Thyroid gland (tissue), 4 donors: Measurements from ENCODE around the gene SCD5. TPM values are rescaled to one million over a fixed set of nuclear protein-coding genes. Genes with fewer than 3 reads are reported as not detected.
A peak's percentile ranks its signal among the peaks of the same experiment; 100 is the strongest.

Experiments
- DNase-seq, 2 donors: peaks; one replicate each; pipeline ENCODE4 v3.0.0-alpha.2; 2019
- H3K27ac ChIP-seq, 3 donors: fragments of 200-600 bp; sonication (generic); 1 replicate in 2 of 3; 2 replicates in 1 of 3; pipeline ENCODE4 v1.5.1; 2016 to 2019; ENCODE audit warnings: mild to moderate bottlenecking in 1 of 3, moderate library complexity in 1 of 3
- H3K27me3 ChIP-seq: fragments of 200-600 bp; sonication (generic); one replicate; pipeline ENCODE4 v1.5.1; 2019
- H3K36me3 ChIP-seq, 2 donors: fragments of 200-600 bp; sonication (generic); one replicate each; pipeline ENCODE4 v1.5.1; 2016 to 2019
- H3K4me1 ChIP-seq, 2 donors: fragments of 200-600 bp; sonication (generic); one replicate each; pipeline ENCODE4 v1.5.1; 2017 to 2019
- H3K4me3 ChIP-seq, 3 donors: fragments of 200-600 bp; sonication (generic); replicated peaks in 1 of 3; 1 replicate in 2 of 3; 2 replicates in 1 of 3; pipeline ENCODE4 v1.5.1; 2016; ENCODE audit warnings: mild to moderate bottlenecking in 1 of 3
- H3K9me3 ChIP-seq: fragments of 200-600 bp; sonication (generic); one replicate; pipeline ENCODE4 v1.5.1; 2017
- CTCF ChIP-seq, 6 experiments: fragments of 200-600 bp in 3 of 6; fragments of 450-650 bp in 3 of 6; sonication (generic) in 3 of 6; IDR thresholded peaks; one replicate each; pipeline ENCODE4 v1.5.1; 2016 to 2019; ENCODE audit warnings: antibody characterized with exemption in 6 of 6, mild to moderate bottlenecking in 2 of 6, inconsistent platforms in 1 of 6, moderate library complexity in 1 of 6
- POLR2A ChIP-seq, 2 donors: fragments of 450-650 bp; IDR thresholded peaks; one replicate each; pipeline ENCODE4 v1.6.1; 2017; ENCODE audit warnings: antibody characterized with exemption in 2 of 2, mild to moderate bottlenecking in 2 of 2, moderate library complexity in 1 of 2
- WGBS, 2 donors: methylation state at CpG; one replicate each; pipeline ENCODE4 v1.1.5; 2017; 5-methylcytosine and 5-hydroxymethylcytosine counted together
- intact Hi-C: fragments of 100-400 bp; cut with DNase I; formaldehyde crosslinking; loops from one replicate; pipeline ENCODE4 v1.15.1; 2023
- total RNA-seq, 4 donors: library from RNA; depleted of rRNA; stranded (reverse); fragments of >200 nt; gene quantifications; one replicate each; pipeline ENCODE4 v1.2.3, GENCODE V29; 2016

Gene SCD5
- total RNA-seq, 4 donors from 2014 or later: 47.0 to 96.4 (median 54.8) TPM

DNA sequence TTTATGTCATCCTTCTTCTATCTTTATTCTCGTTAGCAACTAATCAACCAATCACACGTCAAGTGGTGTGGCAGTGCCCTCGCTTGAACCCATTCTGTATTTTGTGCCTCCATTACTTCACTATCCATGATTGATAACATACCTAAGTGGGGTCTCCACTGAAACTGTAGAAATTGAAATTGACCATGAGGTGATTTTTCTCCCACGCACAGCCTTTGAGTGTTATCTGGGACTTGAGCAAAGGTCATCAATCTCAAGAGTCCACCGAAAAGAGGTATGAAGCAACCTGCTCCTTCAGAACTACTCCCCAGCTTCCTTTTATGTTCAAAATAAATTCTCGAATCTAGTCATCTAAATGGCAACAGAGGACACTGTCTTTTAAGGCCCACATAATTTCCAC is 111.1 kb downstream of the SCD5 start:
- H3K4me1 ChIP-seq: peaks cover 4 to 21% of the 10 kb centered on the region in 2 donors
- 86 to 92% methylated on average over 6 of the region's 6 CpGs for WGBS, 2 donors
- intact Hi-C loops: no loop called here
- H3K27me3 ChIP-seq: no peaks in the 10 kb centered on the region
- no peak overlapping the region for H3K27ac ChIP-seq
- H3K36me3 ChIP-seq: no peaks in the 10 kb centered on the region
- no peaks in the 10 kb centered on the region for H3K9me3 ChIP-seq
- H3K4me3 ChIP-seq: no peak overlapping the region
- no peak for TF ChIP-seq CTCF (IDR thresholded peaks at IDR 0.05)
- no peak for TF ChIP-seq POLR2A (IDR thresholded peaks at IDR 0.05)
- DNase-seq: no peak

DNA sequence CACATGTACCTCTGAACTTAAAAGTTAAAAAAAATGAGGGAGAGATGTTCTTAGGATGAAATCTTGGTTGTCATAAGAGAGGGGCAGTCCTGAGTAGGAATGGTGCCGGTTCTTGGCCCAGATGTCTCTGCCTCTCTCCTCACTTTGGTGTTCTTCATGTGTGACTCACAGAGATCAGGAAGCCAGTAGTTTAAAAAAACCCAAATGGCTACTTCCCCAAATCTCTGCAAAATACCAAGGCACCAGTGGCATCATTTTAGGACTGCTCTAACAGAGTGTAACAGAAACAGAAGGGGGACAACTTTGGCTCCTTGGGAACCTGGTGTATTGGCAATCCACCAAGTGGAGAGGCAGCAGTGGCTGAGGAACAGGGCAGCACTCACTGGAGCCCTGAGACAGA is 116.8 kb downstream of the SCD5 start:
- Histone ChIP-seq H3K9me3 (no peaks in the 10 kb centered on the region), H3K27ac (peak overlapping the region in 1 of 3 donors; percentile 40), H3K4me3 (no peak overlapping the region), H3K27me3 (no peaks in the 10 kb centered on the region), H3K4me1 (peaks cover 41 to 51% of the 10 kb centered on the region in 2 donors), H3K36me3 (no peaks in the 10 kb centered on the region)
- WGBS, 2 donors: 64 to 71% methylated on average over 1 of the region's 1 CpG
- intact Hi-C loops: no loop called here
- DNase-seq: peak in 1 of 2 donors; percentile 42
- TF ChIP-seq CTCF (IDR thresholded peaks at IDR 0.05) (no peak), POLR2A (IDR thresholded peaks at IDR 0.05) (no peak)

GRCh38 chr4:82680834-82681233 is 117.8 kb downstream of the SCD5 start:
- H3K36me3 ChIP-seq: no peaks in the 10 kb centered on the region
- peaks cover 48 to 60% of the 10 kb centered on the region in 2 donors for H3K4me1 ChIP-seq
- intact Hi-C loops: no loop called here
- H3K27me3 ChIP-seq: no peaks in the 10 kb centered on the region
- no peak overlapping the region for H3K4me3 ChIP-seq
- H3K9me3 ChIP-seq: no peaks in the 10 kb centered on the region
- DNase-seq: peak; percentile 31 to 64
- 43 to 61% methylated on average over 7 to 9 of the region's 9 CpGs for WGBS, 2 donors
- peak overlapping the region; percentile 19 to 85 (median 70) for H3K27ac ChIP-seq
- no peak for TF ChIP-seq CTCF (IDR thresholded peaks at IDR 0.05)
- TF ChIP-seq POLR2A (IDR thresholded peaks at IDR 0.05): peak in 1 of 2 donors; percentile 4

DNA sequence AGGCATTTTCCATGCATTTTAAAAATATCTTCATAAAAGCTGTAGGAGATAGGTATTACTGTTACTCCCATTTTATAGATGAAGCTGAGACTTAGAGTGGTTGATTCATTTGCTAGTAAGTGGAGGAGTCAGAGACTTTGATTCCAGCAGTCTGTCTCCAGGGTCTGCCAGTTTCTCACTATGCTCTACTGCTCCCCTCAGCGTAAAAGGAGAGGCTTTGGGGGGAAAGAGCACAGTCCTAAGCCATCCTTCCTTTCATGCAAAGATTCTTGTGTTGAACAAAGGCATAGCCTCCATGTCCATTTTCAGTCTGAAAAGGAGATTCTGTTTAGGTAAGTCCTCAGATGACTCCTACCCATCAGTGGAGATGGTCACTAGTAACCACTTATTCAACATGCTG is 119.1 kb downstream of the SCD5 start:
- no peak overlapping the region for H3K4me3 ChIP-seq
- H3K9me3 ChIP-seq: no peaks in the 10 kb centered on the region
- TF ChIP-seq POLR2A (IDR thresholded peaks at IDR 0.05) (no peak), CTCF (IDR thresholded peaks at IDR 0.05) (no peak)
- intact Hi-C loops: no loop called here
- WGBS, 2 donors: 72 to 93% methylated on average over 1 of the region's 1 CpG
- DNase-seq: no peak
- H3K27me3 ChIP-seq: no peaks in the 10 kb centered on the region
- H3K36me3 ChIP-seq: no peaks in the 10 kb centered on the region
- H3K27ac ChIP-seq: peak overlapping the region in 2 of 3 donors; percentile 85 to 88
- H3K4me1 ChIP-seq: peaks cover 48 to 63% of the 10 kb centered on the region in 2 donors

DNA sequence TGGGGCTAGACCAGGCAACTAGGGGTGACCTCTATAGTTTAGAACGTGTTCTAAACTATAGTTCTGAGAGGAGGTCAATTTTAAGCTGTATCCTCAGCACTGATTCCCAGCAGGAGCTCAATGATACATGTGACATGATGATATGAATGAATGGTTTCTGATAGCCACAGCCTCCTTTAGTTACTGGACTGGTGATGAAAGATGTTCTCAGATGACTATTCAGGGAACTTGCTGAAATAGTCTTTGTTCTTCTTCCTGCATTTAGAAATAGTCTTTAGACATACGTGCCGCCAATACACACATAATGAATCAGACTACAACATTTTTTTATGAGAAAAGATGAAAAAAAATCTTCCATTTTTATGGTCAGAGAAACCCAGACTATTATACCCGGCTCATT is 120.5 kb downstream of the SCD5 start:
- no peaks in the 10 kb centered on the region for H3K36me3 ChIP-seq
- no peak overlapping the region for H3K4me3 ChIP-seq
- 60 to 62% methylated on average over 4 of the region's 4 CpGs for WGBS, 2 donors
- TF ChIP-seq POLR2A (IDR thresholded peaks at IDR 0.05): no peak
- no peak for TF ChIP-seq CTCF (IDR thresholded peaks at IDR 0.05)
- DNase-seq: no peak
- no peaks in the 10 kb centered on the region for H3K27me3 ChIP-seq
- peaks cover 48 to 54% of the 10 kb centered on the region in 2 donors for H3K4me1 ChIP-seq
- no peaks in the 10 kb centered on the region for H3K9me3 ChIP-seq
- intact Hi-C loops: no loop called here
- H3K27ac ChIP-seq: peak overlapping the region; percentile 85 to 88 (median 86)
